Endometrium (tissue), 2 donors: ENCODE results near the gene INSIG1.

ENCODE experiments used
- FAIRE-seq: peaks from 2 replicates; lab custom pipeline; 2012; peaks lifted over from hg19 to GRCh38; lab: Jason Lieb, UNC
- donor health status: control.
- donor health status: control.

INSIG1 gene

GRCh38 chr7:155349601-155350331 lies 52.1 kb downstream of the INSIG1 start:
- FAIRE-seq: no peak

DNA sequence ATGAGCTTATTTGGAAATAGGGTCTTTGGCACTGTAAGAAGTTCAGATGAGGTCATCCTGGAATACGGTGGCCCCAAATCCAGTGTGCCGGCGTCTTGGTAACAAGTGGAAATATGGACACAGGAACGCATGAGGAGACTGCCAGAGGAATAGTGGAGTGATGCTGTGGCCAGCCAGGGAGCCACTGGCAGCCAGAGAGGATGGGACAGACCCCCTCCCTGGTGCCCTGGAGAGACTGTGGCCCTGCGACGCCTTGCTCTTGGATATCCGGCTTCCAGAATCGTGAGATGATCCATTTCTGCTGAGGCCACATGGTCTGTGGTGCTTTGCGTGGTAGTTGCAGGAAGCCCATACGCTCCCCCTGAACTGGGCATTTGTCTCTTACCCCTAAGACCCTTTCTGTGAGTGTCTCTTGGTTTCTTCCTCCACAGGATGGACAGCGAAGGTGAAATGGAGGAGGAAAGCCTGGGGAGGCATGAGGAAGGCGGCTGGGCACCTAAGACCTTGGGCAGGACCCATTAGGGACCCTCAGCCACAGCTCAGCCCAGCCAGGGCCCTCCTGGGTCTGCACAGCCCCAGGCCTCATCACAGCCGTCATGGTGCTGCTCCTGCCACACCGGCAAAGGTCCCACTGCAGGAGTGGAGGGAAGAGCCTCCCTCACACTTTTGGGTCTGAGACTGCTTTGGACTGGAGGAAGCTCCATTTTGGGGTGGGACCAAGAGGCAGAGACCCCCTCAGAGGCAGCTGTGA lies 53.6 kb downstream of the INSIG1 start:
- no peak for FAIRE-seq

- no peak for FAIRE-seq
Observed at GRCh38 chr7:155352076-155352752, 54.5 kb downstream of the INSIG1 start.

GRCh38 chr7:155352753-155353115 lies 55.1 kb downstream of the INSIG1 start:
- no peak for FAIRE-seq

GRCh38 chr7:155353256-155353897 lies 55.7 kb downstream of the INSIG1 start:
- no peak for FAIRE-seq

- FAIRE-seq: no peak
Observed at GRCh38 chr7:155354371-155355048, 56.8 kb downstream of the INSIG1 start.

DNA sequence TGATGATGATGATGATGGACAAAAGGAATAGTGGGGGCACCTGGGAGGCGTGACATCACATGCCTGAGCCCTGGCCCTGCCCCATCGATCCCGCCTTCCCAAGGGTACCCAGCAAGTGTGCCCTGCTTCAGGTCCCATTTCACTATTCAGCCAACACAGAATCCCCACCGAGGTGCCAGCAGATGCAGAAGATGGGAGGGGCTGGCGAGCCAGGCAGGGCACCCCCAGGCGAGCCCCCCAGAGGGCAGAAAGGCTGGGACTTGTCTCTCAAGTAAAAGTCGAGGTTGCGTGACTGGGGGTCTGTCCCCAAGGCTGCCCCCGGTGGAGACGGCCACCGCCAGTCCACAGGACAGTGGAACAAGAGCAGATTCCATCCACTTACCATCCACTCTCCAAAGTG lies 57.5 kb downstream of the INSIG1 start:
- FAIRE-seq: no peak

DNA sequence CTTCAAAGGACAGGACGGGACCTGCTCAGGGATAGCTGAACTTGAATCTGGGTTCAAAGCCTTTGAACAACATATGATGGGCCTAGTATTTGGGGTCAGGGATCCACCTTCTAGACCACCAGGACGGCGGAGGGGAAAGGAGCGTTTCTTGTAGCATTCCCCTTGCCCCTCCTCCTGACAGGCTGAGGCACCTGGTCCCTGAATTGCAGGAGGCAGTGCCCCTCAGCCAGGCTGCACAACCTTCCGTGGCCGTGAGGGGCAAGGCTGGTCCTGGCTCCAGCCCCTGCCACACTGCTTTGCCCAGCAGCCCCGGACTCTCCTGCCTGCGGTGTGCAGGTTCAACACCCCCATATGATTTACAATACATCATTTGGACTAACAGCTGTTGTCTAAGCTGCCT lies 58.1 kb downstream of the INSIG1 start:
- FAIRE-seq: no peak

- no peak for FAIRE-seq
Observed at GRCh38 chr7:155356323-155357105, 58.8 kb downstream of the INSIG1 start.

GRCh38 chr7:155357573-155358041 lies 59.9 kb downstream of the INSIG1 start:
- no peak for FAIRE-seq

DNA sequence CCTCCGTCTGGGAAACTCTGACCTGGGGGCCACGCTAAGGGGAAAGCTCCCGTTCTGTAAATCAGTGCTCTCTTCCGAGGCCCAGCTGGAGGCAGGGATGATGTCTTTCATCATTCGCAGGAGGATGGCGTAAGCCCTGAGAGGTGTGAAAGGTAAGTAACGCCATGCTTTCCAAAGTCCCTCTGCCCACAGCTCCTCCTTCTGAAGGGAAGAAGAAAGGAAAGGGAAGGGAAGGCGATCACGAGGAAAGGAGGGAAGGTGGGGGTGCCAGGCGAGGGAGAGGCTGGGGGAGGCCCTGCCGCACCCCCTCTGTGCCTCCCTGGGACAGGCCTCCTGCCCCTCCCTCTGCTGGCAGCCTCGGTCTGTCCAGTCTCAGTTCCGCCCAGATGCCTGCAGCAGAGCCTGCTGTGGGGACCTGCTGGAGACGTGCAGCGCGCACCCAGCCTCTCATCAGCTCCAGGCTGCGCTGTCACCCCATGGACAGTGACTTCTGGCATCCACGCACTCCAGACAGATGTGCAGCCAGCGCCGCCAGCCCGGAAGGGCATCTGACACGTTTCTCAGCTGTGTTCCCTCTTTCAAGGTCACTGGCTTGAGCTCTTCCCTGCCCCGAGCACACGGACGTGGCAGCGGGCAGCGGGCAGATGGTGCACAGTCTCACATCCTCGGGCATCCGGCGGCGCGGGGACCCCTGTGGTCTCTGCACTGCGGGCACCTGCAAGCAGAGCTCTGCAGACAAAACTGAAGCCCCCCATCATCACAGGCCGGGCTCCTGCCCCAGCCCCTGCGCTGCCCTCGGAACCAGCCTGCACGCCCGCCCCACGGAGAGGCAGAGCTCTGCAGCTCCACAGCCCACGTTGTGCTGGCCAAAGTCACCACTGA lies 60.6 kb downstream of the INSIG1 start:
- no peak for FAIRE-seq

GRCh38 chr7:155358948-155359712 lies 61.5 kb downstream of the INSIG1 start:
- no peak for FAIRE-seq
